IMR-90 (cell line): Measurements from ENCODE around the gene NEU1. TPM values are rescaled to one million over a fixed set of nuclear protein-coding genes. Genes with fewer than 3 reads are reported as not detected.

Source experiments
- CHD1 ChIP-seq: IDR thresholded peaks from 2 replicates; pipeline ENCODE4 v1.6.1; 2012; ENCODE audit warnings: low read depth, low read length, improper control_type of control experiment
- NFE2L2 ChIP-seq: fragments of 150-350 bp; IDR thresholded peaks from 2 replicates; pipeline ENCODE4 v1.6.1; 2016; ENCODE audit warnings: low read depth, mild to moderate bottlenecking, low read length
- RCOR1 ChIP-seq: IDR thresholded peaks from 2 replicates; pipeline ENCODE4 v1.6.1; 2012; ENCODE audit warnings: mild to moderate bottlenecking, low read length, improper control_type of control experiment; ENCODE audit not compliant: insufficient replicate concordance
- polyA plus RNA-seq, 3 experiments: library from polyadenylated mRNA; depleted of rRNA; stranded (reverse); fragments of >200 nt; gene quantifications; 2 replicates each; pipeline ENCODE4 v1.2.3, GENCODE V29; 2012; ENCODE audit warnings: low replicate concordance in 1 of 3
- total RNA-seq: library from RNA; depleted of rRNA; stranded (reverse); fragments of >200 nt; gene quantifications from 2 replicates; pipeline ENCODE4 v1.2.3, GENCODE V29; 2012

Gene NEU1
- total and polyA plus RNA-seq, 2 of the 4 experiments (the other 2 are of a cell fraction), result 28.5 to 36.2 TPM

DNA sequence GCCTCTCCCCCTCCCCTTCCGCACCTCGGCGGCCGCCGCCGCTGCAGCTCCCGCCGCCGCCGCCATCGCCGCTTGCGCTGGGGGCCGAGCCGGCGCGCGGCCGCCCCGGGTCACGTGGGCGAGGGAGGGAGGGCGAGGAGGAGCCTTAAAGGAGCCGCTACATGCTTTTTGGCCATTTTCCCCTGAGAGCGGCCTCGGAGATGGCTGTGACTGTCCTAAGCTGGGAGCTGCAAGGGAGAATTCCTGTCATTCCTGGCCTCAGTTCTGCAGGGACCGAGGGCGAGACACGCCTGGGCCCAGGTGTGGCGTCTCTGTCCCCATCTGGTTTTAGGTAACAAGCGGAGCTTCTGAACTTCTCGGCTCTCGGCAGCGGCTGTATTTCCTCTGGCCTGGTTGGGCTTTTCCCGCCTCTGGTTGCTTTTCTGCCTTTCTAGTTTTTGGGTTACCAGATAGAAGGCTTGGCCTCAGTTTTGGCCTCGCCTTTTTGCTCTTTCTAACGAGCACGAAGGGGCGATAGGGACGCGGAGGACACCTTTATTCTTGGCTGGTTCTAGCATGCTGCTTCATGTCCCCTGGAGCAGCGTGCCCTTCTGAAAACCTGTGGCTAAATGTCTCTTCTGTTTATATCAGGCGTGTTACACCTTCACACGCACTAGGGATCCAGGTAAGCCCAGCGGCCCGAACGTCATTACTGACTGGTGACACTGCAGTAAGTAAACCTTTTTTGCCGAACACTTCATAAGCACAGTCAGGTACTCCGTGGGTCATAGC, 35.2 kb upstream of the NEU1 start, which contains the start of gene EHMT2 (continued):
- TF ChIP-seq CHD1 (no peak), NFE2L2 (no peak), RCOR1 (no peak)
